Stimulated activated CD8-positive, alpha-beta memory T cell treated with anti-CD3 and anti-CD28 coated beads, Interleukin-7, amount 100 ng/mL, for 1 hour (primary cell): ENCODE data around the gene ATP8B1.

ENCODE experiments used
- DNase-seq, 2 donors: peaks; one replicate each; pipeline ENCODE4 v3.0.0-alpha.2; 2020; ENCODE audit warnings: low read depth in 2 of 2

ATP8B1 gene

DNA sequence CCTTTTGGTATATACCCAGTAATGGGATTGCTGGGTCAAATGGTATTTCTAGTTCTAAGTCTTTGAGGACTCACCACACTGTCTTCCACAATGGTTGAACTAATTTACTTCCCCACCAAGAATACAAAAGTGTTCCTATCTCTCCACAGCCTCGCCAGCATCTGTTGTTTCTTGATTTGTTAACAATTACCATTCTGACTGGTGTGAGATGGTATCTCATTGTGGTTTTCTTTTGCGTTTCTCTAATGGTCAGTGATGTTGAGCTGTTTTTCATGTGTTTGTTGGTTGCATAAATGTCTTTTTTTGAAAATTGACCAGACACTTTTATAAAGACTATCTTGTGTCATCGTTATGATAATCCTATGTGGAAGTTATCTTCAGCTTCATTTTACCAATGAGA is 16.0 kb upstream of the ATP8B1 start:
- DNase-seq, result no peak

DNA sequence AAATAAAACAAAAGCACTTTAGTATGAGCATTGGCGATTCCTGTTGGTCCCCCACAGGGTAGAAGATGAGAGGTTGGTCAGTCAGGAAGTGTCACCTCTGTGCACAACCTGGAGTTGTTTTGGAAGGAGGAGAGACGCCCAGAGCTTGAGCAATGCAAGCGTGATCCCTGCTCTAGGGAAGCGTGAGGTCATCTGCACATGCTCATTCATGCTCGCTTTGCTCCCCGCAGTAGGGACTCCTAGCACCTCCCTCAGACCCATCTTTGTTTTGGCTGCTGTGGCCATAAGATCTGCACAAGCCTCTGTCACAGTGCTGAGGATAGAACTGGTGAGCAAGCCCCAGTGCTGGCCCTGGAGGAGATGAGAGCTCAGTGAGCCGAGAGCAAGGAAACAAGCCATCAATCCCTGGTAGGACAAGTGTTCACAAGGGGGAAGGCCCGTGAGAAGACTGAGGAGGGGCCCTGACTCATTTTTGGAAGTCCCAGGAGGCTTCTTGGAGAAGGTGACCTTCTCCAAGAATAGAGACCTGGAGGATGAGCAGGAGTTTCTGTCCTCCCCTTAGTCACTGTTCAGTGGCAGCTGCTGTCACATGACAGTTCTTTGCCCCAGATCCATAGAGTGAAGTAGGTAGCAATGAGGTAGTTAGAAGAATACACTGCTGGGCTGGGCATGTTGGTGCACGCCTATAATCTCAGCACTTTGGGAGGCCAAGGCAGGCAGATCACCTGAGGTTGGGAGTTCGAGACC is 13.3 kb upstream of the ATP8B1 start:
- no peak for DNase-seq

GRCh38 chr18:57814555-57814954 is 11.4 kb upstream of the ATP8B1 start:
- DNase-seq, result no peak

DNA sequence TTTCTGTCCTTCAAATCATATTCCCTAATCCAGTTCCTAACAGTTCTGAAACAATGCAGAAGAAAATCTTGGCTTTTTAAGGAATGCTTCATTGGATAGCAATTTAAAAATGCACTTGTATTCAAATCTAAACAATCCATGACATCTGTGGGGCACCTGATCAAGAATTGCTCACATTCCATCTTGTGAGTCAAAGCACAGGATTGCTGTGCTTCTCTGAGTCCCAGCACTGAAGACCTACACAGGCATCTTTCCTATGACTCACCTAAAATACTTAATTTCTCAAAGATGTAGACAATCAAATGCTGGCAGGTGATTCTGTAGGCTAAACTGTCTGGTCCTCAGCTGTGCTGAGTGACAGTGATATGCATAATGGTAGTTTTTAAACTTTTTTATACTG is 10.1 kb upstream of the ATP8B1 start:
- DNase-seq, result no peak

GRCh38 chr18:57812126-57812477 is 9.0 kb upstream of the ATP8B1 start:
- DNase-seq, result no peak

GRCh38 chr18:57811477-57812125 is 8.5 kb upstream of the ATP8B1 start:
- no peak for DNase-seq

DNA sequence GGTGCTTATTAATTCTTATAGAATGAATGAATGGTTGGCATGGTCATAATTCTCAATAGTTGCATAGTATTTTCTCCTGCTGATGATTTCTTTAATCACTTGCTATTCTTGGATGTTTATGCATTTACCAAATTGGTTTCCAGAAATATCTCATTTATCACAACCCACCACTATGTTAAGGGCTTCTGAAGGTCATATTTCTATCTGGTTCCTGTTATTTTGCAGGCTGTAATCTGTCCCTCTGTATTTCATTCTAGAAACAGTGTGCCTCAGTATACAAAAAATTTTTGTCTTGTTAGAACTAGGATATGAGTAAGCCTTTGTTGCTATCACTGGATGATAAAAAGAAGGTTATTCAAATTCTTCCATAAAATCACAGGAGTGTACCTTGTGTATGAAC is 6.1 kb upstream of the ATP8B1 start:
- DNase-seq, result no peak

- DNase-seq, result no peak
Measured at GRCh38 chr18:57807336-57808117, 4.4 kb upstream of the ATP8B1 start.

- no peak for DNase-seq
Measured at GRCh38 chr18:57806978-57807285, 3.8 kb upstream of the ATP8B1 start.

- DNase-seq, result no peak
Measured at GRCh38 chr18:57806201-57806977, 3.3 kb upstream of the ATP8B1 start.

- DNase-seq, result no peak
Measured at GRCh38 chr18:57805117-57805516, 2.0 kb upstream of the ATP8B1 start.

- no peak for DNase-seq
Measured at GRCh38 chr18:57804557-57804956, 1.4 kb upstream of the ATP8B1 start.

- no peak for DNase-seq
Measured at GRCh38 chr18:57802213-57803102, 657 bp downstream of the ATP8B1 start.

DNA sequence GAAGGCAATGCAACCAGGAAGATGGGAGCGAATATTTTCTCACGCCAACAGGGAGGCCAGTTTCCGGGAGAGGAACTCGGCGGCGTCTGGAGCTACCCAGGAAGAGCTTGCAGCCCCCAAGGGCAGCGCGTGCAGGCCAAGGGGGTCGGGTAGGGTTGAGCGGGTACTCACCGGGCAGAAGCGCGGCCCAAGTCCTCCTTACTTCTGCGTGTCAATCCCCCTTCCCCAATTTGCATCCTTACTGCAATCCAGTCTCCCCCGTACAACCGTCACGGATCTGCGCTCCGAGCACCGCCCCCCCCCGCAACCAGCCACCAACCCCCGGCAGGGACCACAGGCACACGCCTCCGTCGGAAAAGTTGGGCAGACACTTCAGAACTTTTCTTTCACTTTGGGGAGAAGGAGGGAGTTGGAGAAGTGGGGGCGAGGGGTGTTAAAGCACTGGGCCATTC is 1.3 kb downstream of the ATP8B1 start:
- DNase-seq, result no peak

DNA sequence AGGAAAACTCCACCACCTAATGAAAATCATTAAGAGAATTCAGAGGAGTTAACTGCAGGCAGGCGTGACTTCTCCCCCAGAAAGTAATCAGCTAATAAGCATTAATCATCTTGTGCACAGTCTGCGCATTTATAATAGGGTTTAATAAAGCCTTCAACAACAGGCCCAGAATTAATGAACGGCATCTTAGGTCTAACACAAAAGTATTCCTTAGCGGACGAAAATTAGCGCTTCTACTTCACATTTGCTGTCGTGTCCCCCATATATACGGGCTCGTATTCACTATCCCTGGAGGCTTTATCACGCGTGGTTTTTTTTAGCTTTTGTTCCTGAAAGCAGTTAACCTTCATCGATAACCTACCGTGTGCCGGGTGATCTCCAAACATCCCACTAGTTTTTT is 1.8 kb downstream of the ATP8B1 start:
- DNase-seq, result no peak

DNA sequence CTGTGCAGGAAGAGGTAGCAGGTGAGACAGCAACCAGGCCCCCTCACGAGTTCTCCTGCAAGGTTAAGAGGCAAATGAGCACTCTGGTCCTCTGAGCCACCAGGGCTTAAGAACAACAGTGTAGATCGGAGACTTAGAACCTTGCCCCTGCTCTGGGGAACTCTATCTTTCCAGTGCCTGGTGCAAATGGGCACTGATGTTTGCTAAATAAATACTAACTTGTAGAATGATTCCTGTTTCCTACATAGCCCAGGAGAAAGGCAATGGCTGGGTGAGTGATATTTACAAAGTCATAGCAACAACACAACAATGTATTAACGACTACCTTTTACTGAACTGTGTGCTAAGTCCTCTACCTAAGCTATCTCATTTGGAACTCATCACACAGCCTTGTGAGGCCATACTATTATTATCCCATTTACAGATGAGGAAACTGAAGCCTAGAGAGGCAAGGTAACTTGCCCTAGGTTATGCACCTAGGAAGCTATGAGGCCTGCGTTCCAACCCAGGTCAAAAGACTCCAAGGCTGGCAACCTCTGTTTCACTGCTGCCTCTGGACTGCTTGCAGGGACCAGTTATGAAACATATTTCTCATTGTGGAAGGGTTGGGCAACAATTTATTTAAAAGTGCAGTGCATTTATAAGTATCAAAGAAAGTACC is 4.3 kb downstream of the ATP8B1 start:
- DNase-seq, result no peak

DNA sequence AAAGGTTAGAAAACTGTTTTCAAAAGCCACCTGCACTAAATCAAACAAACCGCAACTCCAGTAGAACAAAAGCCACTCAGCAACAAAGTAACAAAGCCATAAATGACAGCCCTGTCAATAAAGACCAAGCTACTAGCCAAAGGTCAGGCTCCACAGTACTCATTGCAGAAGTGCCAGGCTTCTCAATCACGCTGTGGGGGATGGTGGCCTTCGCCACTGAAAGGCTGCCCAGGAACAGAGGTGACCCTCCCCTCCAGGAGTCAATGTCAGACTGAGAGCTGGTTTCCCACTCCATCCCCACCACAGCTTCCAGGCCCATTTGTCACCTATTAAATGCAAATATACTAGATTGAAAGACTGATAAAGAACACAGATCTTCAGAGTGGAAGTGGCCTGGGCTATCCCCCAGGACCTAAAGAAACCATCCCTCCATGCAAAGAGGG is 5.9 kb downstream of the ATP8B1 start:
- DNase-seq, result no peak

DNA sequence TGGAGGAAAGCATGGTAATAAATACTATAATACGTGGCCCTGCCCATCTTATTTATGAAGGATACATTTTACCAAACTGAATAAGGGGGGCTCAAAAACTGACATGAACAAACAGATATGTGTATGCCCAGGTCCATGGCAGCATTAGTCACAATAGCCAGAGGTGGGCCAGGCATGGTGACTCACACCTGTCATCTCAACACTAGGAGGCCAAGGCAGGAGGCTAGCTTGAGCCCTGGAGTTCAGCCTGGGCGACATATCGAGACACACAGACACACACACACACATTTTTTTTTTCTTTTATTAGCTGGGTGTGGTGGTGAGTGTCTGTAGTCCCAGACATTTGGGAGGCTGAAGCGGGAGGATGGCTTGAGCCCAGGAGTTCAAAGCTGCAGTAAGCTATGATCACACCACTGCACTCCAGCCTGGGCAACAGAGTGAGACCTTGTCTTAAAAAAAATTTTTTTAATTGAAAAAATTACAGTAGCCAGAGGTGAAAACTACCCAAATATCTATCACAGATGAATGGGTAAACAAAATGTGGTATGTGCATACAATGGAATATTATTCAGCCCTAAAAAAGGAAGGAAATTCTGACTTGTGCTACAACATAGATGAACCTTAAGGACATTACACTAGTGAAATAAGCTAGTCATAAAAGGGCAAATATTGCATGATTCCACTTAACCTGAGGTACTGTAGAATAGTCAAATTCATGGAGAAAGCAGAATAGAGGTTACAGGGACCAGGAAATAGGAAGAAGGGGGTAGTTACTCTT is 8.0 kb downstream of the ATP8B1 start:
- DNase-seq, result no peak

- no peak for DNase-seq
Measured at GRCh38 chr18:57793302-57793986, 9.7 kb downstream of the ATP8B1 start.
